Activated CD8-positive, alpha-beta memory T cell treated with anti-CD3 and anti-CD28 coated beads, Interleukin-2, amount 50 U/mL, for 24 hours (primary cell): ENCODE data around the gene CCR4.
"Not testable (repeated sequence)": the region's sequence is repeated elsewhere in the genome, so short reads cannot be mapped to it uniquely, and the experiment has no call there.

Experiments used
- DNase-seq: peaks from one replicate; pipeline ENCODE4 v3.0.0-alpha.2; 2020; ENCODE audit errors: extremely low read depth

CCR4 gene

DNA sequence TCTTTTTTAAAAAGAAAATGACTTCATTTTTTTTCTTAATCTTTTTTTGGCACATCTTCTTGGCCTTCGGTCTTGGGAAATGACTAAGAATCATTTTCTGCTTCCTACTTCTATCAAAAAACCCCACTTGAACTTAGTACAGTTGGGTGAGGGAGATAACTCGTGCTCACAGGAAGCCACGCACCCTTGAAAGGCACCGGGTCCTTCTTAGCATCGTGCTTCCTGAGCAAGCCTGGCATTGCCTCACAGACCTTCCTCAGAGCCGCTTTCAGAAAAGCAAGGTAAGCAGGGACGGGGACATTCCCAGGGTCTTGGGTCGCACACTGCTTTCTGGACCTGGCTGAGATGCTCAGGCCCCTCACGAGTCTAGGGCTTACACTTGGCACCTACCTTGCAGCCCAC, at the start of gene CCR4:
TSS of gene CCR4 (plus strand) at position 235 of the 402 bp plus-strand sequence. CDS start 1,779 bp downstream, outside the sequence.
- DNase-seq = no peak

DNA sequence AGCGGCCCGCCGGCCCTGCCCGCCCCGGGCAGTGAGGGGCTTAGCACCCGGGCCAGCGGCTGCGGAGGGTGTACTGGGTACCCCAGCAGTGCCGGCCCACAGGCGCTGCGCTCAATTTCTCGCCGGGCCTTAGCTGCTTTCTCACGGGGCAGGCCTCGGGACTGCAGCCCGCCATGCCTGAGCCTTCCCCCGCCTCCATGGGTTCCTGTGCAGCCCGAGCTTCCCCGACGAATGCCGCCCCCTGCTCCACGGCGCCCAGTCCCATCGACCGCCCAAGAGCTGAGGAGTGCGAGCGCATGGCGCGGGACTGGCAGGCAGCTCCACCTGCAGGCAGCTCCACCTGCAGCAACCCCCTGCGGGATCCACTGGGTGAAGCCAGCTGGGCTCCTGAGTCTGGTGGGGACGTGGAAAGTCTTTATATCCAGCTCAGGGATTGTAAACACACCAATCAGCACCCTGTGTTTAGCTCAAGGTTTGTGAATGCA, 48.5 kb upstream of the CCR4 start:
- peak; percentile 10 for DNase-seq

DNA sequence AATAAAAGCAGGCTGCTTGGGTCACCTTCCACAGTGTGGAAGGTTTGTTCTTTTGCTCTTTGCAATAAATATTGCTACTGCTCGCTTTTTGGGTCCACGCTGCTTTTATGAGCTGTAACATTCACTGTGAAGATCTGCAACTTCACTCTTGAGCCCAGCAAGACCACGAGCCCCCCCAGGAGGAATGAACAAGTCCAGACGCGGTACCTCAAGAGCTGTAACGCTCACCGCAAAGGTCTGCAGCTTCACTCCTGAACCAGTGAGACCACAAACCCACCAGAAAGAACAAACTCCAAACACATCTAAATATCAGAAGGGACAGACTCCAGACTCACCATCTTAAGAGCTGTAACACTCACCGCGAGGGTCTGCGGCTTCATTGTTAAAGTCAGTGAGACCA, 47.5 kb upstream of the CCR4 start:
- no peak for DNase-seq

DNA sequence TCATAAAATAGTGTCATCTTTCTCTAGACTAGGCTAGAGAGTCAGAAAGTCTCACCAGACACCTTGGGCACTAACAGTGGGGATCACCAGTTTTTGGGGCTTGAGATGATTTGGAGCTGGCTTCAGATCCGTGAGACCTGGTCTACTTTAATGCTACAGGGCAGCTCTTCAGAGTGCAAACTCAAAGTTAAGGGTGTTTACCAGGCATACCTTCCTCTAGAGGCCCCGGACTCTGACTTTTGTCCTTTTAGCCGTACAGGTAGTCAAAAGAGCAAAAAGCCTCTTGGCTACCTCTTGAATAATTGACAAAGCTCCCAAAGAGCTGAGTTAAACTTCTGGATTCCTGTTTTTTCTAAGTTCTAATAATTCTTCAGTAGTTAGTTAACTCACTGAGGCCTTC, 41.4 kb upstream of the CCR4 start:
- DNase-seq = no peak

DNA sequence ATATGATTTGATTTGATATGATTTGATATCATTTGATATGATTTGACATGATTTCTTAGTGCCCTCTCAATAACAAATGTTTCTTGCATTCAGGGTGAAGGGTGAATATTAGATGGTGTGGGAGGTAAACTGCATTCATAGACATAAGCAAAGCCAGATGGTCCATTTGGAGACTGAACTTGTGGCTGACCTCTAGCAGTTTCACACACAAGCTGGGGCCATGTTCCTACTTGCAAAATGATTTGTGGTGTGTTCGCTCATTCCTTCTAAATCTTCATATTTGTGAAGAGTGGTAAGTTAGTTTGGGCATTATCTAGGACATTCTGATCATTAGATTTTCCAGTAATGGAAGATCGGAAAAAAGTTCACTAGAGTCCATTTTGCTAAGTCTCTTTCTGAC, 40.5 kb upstream of the CCR4 start:
- DNase-seq = no peak

DNA sequence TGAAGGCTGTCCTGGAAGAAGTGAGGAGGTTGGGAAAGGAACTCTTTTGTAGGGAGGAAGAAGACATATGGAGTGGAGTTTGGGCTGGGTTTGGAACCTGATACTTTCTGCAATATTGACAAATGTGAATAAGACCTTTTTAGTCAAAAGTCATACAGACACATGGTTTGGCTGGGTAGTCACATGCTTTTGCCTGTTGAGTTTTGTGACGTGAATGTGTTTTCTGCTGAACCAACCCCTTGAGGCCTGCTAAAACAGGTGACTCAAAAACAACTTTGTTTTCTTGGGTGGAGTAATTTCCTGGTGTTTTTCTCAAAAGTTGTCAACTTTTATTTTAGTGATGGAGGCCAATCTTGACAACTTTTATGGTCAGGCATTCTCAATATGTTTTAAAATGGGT, 39.4 kb upstream of the CCR4 start:
- no peak for DNase-seq

DNA sequence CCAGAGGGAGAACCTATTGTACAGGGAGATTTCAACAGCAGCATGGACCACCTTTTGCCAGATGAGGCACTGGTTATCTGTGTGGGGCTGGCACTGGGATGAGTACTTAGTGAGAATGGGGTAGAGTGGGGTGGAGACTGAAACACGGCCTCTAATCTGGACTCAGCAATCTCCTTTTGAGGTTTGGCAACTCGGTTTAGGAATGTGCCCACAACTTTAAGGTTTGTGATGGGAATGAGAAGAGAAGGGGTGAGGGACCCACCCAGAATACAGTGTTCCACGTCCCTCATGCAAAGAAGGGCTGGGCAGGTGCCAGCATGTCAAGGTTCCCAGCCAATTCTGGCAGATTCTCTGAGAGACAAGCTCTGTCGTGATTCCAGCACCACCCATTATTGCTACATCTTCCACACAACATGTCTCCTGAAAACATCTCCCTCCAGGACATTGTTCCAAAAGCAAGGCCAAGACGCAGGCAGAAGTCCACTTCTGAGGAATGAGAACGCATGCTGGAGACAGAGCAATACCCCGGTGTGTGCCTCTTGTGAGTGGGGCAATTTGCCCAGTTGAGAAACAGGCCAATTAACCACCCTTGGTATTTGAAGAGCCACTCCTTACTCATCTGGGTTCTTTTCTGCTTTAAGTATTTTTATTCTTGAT, 37.5 kb upstream of the CCR4 start:
- no peak for DNase-seq

DNA sequence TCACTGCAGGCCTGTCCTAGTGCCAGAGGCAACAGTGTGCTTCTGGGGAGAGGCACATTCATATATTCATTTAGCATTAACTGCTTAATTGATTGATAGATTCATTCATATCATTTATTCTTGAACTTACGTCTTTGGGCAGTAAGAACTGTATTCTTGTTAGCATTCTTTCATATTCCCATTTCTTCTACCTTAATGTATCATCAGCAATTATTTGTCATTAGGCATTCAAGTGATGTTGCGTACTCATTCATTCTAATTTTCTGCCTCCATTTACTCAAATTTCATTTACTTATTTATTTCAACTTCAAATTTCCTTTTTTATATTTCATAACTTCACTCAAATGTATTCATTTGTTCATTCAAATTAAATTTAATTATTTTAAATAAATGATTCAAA, 31.5 kb upstream of the CCR4 start:
- no peak for DNase-seq

DNA sequence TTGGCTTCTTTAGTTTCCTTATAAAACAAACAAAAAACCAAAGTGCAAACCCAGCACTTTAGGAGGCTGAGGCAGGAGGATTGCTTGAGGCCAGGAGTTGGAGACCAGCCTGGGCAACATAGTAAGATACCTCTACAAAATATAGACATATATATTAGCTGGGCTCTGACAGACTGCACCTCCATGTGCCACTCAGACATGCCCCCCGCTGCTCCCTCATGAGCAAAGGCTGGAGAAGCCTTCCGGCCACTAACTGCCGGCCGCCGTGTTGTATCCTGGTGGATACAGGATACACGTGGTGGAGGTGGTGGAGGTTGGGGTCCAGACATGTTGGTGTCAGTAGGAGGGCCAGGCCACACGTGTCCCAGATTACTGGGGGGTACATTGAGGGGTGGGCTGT, 29.4 kb upstream of the CCR4 start:
- DNase-seq = no peak

DNA sequence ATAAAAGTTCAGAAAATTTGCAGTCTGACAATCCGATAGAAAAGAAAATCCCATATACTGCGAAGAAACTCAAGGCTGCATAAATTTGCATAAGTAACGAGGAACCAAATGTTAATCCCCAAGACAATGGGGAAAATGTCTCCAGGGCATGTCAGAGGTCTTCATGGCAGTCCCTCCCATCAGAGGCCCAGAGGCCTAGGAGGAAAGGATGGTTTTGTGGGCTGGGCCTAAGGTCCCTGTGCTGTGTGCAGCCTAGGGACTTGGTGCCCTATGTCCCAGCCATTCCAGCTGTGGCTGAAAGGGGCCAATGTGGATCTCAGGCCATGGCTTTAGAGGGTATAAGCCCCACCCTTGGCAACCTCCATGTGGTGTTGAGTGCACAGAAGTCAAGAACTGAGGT, 21.3 kb upstream of the CCR4 start:
- DNase-seq = no peak

DNA sequence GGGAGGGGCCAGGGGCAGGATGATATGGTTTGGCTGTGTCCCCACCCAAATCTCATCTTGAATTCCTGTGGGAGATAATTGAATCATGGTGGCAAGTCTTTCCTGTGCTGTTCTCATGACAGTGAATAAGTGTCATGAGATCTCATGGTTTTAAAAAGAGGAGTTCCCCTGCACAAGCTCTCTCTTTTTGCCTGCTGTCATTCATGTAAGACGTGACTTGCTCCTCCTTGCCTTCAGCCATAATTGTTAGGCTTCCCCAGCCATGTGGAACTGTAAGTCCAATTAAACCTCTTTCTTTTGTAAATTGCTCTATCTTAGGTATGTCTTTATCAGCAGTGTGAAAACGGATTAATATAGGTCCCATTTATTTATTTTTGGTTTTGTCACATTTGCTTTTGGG, 20.2 kb upstream of the CCR4 start:
- DNase-seq = not testable (repeated sequence)

DNA sequence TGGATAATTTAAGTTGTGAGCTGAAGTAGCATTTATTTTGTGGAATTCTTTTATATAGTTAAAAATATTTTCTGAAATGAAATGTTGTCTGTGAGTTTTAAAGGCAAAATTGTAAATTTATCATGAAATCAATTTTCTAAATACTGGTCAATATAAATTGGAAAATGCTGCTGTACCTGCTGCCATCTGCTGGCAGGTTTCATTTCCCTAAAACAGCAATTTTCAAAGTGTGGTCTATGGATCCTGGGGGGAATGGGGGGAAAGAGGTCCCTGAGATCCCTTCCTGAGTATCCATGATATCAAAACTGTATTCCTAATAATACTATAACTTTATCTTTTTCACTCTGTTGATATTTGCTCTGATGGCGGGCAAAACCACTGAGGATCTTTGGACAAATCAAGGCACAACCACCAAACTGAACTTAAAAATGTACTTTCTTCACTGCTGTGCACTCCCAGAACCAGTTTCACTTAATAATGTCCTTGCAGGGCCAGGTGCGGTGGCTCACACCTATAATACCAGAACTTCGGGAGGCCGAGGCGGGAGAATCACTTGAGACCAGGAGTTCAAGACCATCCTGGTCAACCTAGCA, 17.2 kb upstream of the CCR4 start:
- DNase-seq = no peak

DNA sequence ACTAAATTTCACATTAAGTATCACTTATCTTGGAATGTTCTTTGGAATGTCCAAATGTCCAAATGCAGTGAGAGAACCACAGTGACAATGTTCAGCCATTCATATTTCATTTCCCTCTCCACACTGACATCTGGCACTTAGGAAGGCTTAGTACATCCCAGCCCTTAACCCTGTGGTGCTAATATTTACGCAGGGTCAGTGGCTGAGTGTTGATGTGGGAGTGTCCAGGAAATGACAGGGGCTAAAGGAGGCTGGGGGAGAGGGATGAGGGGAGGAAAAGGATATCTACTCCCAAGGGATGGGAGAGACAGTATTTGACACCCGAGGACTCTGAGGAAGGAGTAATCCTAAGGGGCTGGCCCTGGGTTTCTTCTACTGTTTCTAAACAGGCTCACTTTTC, 14.1 kb upstream of the CCR4 start:
- DNase-seq = no peak

DNA sequence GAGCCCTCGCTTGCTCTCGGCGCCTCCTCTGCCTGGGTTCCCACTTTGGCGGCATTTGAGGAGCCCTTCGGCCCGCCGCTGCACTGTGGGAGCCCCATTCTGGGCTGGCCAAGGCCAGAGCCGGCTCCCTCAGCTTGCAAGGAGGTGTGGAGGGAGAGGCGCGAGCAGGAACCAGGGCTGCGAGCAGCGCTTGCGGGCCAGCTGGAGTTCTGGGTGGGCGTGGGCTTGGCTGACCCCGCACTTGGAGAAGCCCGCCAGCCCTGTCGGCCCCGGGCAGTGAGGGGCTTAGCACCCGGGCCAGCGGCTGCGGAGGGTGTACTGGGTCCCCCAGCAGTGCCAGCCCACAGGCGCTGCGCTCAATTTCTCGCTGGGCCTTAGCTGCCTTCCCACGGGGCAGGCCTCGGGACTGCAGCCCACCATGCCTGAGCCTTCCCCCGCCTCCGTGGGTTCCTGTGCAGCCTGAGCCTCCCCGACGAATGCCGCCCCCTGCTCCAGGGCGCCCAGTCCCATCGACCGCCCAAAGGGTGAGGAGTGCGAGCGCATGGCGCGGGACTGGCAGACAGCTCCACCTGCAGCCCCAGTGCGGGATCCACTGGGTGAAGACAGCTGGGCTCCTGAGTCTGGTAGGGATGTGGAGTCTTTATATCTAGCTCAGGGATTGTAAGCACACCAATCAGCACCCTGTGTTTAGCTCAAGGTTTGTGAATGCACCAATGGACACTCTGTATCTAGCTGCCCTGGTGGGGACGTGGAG, 11.7 kb upstream of the CCR4 start:
- DNase-seq = not testable (repeated sequence)

DNA sequence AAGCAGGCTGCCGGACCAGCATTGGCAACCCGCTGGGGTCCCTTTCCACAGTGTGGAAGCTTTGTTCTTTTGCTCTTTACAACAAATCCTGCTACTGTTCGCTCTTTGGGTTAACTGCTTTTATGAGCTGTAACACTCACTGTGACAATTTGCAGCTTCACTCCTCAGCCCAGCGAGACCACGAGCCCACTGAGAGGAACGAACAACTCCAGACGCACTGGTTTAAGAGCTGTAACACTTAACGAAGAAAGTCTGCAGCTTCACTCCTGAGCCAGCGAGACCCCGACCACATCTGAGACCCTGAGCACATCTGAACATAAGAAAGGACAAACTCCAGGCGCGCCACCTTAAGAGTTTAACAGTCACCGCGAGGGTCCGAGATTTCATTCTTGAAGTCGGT, 10.7 kb upstream of the CCR4 start:
- DNase-seq = no peak

DNA sequence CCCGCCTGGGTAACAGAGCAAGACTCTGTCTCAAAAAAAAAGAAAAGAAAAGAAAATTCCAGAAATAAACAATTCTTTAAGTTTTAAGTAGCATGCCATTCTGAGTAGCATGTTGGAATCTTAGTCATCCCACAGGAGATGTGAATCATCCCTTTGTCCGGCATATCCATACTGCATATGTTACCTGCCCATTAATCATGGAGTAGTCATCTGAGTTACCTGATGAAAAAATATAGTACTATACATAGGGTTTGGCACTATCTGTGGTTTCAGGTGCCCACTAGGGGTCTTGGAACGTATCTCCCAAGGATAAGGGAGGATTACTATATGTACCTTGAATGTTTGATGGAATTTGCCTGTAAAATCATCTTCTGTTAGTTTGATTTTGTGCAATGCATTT, 6.3 kb upstream of the CCR4 start:
- DNase-seq = no peak

DNA sequence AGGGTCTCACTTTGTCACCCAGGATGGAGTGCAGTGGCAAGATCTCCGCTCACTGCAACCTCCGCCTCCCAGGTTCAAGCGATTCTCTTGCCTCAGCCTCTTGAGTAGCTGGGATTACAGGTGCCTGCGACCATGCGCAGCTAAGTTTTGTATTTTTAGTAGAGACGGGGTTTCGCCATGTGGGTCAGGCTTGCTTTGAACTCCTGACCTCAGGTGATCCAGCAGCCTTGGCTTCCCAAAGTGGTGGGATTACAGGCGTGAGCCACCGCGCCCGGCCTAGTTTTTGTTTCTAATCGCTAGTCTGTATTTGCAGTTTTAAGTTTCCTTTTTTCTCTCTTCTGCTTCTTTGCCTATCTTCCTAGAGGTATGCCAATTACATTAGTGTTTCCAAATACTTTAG, 5.8 kb upstream of the CCR4 start:
- not testable (repeated sequence) for DNase-seq

DNA sequence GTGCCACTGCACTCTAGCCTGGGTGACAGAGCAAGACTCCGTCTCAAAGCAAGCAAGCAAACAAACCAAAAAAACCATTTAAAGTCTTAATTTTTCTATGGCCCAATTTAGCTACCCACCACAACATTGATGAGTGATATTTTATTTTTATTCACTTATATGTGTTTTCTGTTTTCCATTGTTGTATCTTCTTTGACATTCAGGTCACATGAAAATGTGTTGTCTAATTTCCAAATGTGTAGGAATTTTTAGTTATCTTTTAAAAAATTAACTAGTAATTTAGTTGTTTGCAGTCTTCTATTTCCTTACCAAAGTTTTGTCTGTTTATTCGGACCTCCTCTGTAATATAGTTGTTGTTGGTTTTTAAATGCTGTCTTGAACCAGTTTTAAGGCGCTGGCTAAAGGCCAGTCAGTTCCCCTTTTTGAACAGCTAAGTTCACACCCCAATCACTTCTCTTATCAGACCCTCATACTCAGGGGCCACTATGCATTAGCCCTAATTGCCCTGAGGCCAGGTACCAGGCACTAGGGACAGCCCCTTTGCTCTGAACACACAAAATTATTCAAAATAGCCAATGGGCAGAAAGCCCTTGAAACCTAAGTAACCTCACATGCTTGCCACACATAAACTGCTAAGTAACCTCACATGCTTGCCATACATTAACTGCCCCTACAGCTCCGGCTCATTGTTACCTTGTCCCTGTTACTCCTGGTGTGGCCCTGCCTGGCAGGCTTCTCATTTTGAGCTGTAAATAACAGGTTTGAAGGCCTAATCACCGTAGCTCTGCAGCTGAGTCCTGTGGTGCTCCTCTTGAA, 4.3 kb upstream of the CCR4 start:
- no peak for DNase-seq

DNA sequence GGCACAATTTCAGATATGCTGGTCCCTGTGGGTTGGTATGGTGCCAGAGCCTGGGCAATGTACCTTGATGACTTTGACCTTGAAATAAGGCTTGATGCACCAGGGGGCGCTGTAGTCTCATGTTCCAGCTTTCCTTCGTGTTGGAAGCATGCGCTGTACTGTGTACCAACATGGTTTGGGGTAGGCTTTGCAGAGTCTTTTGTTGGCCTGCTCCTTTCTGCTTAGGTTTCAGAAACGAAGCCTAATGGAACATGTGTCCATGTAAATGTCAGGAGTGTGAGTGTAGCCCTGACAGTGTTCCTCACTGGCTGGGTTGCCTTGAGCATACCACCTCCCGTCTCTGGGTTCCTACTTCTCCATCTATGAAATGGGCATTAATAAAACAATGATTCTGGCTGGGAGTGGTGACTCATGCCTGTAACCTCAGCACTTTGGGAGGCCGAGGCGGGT, 3.6 kb upstream of the CCR4 start:
- peak; percentile 88 for DNase-seq

DNA sequence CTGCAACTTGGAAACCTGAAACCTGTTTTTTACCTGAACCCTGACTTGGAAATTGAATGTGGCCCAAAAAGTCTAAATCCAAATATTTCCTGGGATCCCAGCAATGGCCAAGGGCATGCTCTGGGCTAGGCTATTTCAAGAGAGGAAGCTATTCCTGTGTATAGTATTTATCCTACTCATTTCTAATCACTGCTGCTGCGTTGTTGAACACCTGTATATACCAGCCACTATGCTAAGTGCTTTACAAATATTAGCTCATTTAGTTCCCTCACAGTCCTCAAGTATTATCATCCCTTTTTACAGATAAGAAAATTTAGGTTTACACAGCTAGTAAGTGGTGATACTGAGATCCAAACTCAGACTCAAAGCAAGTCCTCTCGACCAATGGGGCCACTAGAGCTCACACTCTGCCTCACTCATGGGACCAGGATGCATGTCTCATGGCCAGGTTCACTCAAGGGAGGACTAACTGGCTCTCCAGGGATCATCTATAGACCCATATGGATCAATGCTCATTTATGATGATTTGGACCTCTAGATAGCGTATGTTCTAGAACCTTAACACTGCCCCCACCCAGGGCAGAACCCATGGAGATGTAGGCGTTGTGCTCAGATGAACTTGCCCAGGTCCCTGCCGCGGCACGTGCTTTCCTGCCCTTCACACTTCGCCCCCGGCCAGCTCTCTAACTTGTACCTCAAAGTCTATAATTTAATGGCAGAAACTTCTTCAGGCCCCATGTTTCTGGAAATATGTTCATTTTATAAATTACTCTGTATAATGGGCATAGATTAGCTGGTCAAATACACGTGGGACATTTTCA, 2.6 kb upstream of the CCR4 start:
- no peak for DNase-seq

DNA sequence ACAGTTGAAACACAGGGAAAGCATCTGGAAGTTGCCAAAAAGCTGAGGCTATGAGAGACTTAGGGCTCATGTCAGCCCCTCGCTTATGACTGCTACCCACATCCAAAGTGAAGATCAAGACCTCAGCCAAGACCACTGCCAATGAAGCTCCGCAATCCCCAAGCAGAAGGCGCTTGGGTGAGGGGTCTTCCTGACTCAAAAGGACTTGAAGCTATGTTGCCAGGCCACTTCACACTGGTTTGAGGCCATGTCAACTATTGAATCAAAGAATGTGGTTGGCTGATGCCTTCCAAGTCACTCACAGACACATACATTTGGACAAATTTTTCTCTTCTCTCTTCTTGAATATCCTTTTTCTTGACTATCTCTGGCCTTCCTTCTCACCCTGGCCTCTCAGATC, 928 bp upstream of the CCR4 start:
- no peak for DNase-seq
